GM19351 (cell line): Measurements from ENCODE around the gene EVL.
"Not testable (repeated sequence)": the region's sequence is repeated elsewhere in the genome, so short reads cannot be mapped to it uniquely, and the experiment has no call there.

Source experiments
- ATAC-seq: cut with Tn5 transposase; IDR thresholded peaks from one replicate; pipeline ENCODE4 v1.9.1; 2021; ENCODE audit warnings: mild to moderate bottlenecking, moderate library complexity; ENCODE audit not compliant: unreplicated experiment

EVL gene, protein sequence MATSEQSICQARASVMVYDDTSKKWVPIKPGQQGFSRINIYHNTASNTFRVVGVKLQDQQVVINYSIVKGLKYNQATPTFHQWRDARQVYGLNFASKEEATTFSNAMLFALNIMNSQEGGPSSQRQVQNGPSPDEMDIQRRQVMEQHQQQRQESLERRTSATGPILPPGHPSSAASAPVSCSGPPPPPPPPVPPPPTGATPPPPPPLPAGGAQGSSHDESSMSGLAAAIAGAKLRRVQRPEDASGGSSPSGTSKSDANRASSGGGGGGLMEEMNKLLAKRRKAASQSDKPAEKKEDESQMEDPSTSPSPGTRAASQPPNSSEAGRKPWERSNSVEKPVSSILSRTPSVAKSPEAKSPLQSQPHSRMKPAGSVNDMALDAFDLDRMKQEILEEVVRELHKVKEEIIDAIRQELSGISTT

DNA sequence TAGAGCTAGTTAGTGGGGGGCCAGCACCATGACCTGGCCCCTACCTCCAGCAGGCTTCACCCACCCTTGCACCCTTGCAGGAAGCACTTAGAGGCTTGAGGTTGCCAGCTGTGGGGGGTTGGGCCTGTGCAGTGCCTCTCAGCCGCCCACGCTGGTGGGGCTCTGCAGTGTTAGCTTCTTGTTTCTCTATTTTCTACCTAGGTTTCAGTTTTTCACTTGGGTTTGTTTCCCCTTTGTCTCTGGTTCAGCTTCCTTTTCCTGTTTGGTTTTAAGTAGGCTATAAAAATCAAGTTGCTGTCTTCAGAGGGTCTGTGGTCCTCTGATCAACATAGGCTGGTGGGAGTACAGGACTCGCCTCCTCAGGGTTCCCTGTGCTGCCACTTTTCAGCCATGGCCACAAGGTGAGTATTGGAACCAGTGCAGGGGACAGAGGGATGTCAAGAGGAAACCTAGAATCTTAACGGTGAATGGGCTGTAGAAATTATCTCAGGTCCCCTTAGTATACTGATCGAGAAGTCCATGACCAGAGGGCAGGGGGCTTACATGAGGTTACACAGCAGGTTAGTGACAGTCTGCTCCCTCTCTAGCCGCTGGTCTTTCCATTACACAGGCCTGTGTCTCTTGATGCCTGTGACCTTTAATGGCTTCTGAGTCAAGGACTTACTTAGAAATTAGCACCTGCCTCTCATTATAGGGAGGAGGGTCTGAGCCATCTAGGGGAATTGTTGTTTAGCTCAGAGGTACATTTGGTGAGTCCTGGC lies at the start of gene EVL:
Gene EVL, plus strand, starts transcription at position 312 of the 761 bp plus-strand sequence. Its CDS starts 79 bp downstream, at position 391.
- ATAC-seq = peak; percentile 50

DNA sequence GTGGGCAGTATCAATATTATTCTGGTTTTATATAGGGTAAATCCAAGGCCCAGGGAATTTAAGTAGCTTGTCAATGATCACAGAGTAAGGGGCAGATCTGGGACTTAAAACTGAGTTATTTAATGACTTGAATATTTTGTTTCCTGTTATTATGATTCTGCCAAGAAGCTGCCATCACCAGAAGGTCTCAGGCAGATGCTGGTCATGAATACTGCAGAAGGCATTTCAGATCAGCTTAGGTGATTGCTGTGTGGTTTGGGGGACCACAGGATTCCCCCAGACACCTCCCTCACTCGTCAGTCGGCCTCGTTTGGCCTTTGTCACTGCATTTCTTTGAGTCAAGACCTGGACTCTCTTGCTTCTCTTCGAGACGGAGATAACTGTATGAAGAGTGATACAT lies 47.7 kb upstream of the EVL start:
- no peak for ATAC-seq

DNA sequence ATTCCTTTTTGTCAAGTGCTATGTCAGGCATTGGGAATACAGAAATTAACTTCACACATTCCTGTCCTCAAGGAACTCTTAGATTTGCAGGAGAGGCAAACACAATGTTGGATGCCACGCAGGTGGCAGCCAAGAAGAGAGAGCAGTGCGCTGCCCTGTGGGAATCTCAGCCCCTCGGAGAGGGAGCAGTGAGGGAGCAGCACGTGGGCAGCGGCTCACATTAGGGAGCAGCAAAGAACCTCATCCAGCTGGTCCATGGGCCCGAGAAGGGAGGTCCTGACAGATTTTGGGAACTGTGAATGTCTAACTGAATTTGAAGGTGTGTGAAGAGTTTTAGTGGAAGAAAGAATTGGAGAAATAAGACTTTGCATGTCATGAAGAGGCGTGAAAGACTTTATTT lies 47.2 kb upstream of the EVL start:
- no peak for ATAC-seq

DNA sequence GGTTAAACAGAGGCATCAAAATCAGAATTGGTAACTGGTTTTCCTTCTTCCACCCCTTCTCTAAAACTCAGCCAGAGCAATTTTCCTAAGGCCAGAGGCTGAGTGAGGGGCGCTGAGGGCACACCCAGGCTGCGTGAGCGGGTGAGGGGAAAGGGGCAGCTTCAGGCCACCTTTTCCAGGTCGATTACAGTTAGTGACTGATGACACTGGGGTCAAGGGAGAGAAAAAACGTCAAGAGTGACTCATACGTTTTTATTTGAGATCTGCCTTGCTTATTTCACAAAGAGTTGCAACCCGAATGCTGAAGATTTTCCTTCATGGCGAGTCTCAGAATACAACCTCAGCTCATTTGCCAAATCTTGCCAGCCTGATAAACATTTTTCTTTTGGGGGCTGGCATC lies 46.7 kb upstream of the EVL start:
- no peak for ATAC-seq

DNA sequence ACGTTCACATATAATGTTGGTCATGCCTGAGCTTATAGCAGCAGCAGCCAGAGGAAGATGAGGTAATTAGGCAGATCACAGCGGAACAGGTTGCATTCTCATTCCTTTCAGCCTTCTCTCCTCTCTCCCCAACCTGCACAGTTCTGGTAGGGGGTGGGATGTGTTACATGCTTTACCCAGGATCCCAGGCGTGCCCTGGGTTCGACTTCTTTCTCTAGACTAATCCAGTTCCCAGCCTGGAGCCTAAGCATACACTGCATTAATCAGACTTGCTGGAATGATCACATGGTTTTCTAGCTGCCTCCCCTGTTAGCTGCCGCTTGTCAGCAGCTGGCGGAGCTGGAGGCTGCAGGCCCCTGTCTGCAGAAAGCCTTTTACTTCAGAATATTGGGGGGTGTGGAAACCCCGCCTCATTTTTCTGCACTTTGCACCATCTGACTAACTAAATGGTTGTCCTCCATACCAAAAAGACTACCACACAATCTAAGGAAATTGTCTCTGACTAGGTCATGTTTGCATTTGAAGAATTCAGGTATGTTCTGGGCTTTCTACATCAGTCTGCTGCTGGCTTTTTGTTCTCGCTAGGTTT lies 46.0 kb upstream of the EVL start:
- ATAC-seq = no peak

DNA sequence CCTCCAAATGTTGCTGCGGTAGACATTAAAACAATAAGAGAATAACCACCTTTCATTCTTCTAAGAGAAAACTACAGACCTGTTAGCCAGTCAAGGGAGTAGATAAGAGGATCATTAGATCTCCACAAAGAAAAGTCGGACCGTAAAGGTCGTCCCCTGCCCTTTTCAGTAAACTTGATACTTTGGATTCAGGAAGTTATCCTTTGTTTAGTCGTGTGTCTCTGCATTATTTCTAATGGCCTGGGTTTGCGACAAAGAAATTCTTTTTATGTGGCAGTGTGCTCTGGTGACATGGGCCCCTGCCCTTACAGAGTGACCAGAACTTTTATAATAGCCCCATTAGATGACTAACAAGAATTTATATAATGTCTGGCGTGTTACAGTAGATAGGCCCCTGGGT lies 44.6 kb upstream of the EVL start:
- ATAC-seq = no peak

DNA sequence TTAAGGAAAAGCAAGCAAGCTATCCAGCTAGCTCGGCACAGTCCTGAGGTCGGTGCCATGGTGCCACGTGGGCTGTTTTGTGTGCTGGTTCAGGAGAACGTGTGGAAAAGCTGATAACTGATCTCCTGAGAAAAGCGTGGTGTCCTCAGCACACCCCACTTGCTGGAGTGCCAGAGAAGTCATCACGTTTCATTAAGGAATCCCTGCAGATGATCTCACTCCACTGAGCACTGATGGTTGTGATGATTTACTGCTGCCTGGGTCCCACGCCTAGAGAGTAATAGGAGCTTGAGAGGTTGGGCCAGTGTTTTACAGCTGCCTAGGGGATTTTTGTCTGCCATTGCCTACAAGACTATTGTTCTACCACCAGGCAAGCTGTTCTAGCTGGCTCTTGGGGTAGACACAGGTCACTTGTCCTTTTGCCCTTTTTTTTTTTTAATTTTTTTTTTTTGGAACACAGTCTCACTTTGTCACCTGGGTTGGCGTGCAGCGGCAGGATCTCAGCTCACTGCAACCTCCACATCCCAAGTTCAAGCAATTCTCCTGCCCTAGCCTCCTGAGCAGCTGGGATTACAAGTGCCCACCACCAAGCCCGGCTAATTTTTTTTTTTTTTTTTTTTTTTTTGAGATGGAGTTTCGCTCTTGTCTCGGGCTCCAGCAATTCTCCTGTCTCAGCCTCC lies 42.3 kb upstream of the EVL start:
- no peak for ATAC-seq

DNA sequence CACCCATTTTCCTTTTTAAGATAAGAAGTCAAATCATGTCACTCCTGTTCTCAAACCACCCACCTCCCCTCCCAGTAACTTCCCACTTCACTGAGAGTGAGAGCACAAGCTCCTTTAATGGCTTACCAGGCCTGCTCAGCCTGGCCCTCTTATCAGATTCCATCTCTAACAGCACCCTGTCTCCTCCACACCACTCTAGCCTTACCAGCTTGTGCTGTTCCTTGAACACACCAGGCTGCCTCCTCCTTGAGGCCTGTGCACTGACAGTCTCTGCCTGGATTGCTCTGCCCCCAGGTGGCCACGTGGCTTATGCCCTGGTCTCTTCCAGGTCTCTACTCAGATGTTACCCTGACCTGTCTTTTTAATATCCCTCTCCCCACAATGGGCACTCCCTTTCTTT lies 40.1 kb upstream of the EVL start:
- peak; percentile 90 for ATAC-seq

DNA sequence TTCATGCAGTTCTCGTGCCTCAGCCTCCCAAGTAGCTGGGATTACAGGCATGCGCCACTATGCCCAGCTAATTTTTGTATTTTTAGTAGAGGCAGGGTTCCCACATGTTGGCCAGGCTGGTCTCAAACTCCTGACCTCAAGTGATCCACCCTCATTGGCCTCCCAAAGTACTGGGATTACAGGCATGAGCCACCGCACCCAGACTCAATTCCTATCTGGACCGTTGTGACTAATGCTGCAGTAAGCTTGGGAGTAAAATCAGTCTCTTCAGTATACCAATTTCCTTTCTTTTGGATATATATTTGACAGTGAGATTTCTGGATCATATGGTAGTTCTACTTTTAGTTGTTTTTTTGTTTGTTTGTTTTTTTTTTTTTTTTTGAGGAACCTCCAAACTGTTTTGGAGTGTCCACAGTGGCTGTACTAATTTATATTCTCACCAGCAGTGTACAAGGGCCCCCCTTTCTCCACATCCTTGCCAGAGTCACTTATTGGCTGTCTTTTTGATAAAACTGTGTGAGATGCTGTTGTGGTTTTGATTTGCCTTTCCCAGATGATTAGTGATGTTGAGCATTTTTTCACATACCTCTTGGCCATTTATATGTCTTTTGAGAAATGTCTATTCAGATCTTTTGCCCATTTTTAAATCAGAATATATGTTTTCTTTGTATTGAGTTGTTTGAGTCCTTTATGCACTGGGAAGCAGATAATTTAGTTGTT lies 37.3 kb upstream of the EVL start:
- no peak for ATAC-seq

DNA sequence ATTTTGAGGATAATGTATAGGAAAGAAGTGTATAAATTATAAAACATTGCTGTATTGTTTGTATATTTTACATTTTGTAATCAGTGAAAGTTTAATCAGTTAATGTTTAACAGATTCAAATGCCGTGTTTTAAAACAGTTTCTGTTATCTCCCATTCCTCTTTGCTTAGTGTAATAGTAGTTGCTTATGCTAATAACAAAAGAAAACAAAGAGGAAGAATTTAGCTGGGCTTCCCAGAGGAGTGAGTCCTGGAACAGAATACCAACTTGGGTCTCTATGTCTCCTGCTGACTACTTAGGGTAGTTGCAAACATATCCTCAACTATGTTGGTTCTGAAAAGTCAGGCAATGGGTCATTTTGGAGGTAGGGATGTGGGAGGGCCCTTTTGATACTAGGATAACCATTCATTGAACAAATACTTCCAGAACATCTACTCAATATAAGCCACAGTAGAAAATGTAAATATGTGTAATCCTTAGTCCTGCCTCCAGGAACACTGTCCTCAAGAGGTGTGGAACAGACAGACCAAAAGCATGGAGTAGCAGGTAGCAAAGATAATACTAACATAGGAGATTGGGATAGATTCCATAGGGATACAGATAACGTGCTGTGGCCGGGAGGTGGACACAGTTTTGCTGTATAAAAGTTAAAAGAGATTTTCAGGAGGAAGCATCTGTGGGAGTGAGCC lies 36.1 kb upstream of the EVL start:
- no peak for ATAC-seq

DNA sequence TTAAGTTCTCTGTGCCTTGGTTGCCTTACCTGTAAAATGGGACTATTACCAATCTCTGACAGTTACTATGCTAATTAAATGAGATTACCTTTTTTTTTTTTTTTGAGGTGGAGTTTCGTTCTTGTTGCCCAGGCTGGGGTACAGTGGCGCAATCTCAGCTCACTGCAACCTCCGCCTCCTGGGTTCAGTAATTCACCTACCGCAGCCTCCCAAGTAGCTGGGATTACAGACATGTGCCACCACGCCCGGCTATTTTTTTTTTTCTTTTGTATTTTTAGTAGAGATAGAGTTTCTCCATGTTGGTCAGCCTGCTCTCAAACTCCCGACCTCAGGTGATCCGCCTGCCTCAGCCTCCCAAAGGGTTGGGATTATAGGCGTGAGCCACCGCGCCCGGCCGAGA lies 35.2 kb upstream of the EVL start:
- ATAC-seq = not testable (repeated sequence)

DNA sequence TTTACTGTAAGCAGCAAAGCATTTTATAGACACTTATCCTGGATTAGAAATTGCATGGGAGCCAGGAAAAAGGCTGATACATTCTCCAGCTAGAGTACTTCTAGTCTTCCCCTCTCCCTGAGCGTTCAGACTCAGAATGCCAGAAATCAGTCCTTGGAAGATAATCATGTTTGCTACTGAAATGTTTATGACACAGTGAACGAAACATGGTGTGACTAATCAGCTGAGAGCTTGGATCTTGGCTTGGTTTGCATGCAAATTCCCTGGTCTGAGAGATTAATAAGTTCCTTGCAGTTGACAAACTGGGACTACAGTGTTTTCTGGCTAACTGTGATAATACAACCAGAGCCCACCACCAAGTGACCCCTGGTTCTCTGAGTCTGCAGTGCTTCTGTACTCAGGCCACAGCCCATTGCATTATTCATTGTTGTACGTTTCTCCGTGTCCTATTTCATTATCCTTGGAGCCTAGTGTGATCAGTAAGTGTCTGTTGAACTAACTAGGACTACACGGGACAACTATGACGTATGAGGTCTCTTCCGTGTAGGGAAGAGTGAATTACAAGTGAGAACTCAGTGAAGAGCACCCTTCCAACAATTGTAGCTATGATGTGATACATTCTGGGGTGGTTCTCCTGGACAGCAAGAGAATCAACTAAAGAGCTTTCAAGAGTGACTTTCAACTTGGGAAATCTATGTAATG lies 34.6 kb upstream of the EVL start:
- ATAC-seq = no peak

DNA sequence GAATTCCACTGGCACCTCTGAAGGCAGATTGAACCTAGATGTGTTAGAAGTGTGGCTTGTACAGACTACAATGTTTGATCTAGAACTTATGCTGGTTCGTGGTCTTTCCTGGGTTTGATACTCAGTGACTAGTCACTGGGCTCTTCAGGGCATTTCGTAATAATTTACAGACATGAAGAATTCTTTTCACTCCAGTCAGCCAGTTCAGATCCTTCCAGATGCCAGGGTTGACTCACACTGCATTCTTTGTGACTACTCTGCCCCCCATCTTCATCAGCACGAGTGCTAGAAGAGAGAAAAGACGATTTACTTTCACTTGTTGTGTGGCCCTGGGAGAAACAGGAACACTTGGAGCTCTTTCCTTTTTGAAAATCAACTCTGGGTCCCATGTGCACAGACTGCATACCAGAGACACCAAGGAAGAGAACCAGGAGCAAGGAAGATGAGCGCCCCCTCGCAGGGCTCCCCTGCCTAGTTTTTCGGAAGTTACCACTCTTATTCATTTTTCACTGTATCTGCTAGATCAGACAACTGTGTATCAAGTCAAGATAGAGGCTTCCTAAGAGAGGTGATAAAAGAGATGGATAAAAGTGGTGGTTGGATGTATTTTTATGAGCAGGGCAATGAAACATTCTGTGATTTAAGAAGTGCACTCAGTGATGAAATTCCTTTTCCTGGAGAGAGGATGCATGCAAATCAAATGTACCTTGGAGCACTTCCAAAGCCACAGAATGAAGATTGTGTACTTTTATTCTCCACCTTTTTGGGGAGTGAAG lies 33.5 kb upstream of the EVL start:
- ATAC-seq = no peak

DNA sequence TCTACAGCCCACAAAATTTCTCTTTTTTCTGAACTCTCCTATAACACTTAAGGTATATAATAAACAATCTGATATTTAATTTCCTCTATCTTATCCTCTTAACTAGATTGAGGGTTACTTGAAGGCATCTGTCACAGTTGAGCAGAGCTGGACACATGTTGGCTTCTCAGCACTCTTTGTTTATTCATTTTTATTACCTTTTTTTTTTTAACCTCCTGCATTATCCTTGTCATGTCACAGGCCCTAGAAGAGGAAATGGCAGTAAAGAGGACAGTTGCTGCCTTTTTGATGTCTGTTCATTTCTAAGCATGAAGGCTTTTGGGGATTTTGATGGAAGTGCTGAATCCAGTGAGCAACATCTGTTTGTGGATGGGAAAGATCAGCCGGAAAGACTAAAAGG lies 32.5 kb upstream of the EVL start:
- no peak for ATAC-seq

DNA sequence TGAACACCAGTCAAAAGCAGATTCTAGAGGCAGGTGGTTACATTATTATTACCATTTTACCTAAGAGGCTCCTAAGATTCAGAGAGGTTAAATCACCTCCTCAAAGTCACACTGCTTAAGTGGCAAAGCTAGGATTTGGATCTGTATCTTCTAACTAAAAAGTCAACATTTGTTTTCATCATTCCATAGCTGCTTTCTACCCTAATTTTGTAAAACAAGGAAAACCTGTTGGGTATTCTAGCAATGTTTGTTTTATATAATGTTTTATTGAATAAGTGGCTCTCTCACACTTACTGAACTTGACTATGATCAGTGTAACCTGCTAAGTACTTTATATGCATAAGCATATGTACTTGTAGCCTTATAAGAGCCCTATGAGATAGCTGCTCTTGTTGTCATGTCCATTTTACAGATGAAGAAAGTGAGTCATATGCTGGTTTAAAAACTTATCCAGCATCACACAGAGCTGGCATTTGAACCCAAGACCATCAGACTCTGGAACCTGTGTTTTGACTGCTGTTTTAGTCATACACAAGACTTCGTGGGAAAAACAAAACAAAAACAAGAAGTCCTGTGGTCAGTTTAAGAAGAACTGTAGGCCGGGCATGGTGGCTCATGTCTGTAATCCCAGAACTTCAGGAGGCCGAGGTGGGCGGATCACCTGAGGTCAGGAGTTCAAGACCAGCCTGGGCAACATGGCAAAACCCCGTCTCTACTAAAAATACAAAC lies 31.7 kb upstream of the EVL start:
- ATAC-seq = no peak

DNA sequence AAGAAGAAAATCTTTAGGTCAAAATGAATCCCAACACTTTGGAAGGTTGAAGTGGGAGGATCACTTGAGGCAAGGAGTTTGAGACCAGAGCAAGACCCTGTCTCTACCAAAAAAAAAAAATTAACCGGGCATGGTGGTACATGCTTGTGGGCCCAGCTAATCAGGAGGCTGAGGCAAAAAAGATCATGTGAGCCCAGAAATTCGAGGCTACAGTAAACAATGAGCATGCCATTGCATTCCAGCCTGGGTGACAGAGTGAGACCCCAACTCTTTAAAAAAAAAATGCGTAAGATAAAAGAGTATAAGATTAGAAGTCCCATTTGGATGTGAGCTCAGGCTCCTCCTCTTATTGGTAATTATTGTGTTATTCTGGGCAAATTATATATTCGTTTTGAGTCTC lies 30.8 kb upstream of the EVL start:
- ATAC-seq = no peak

DNA sequence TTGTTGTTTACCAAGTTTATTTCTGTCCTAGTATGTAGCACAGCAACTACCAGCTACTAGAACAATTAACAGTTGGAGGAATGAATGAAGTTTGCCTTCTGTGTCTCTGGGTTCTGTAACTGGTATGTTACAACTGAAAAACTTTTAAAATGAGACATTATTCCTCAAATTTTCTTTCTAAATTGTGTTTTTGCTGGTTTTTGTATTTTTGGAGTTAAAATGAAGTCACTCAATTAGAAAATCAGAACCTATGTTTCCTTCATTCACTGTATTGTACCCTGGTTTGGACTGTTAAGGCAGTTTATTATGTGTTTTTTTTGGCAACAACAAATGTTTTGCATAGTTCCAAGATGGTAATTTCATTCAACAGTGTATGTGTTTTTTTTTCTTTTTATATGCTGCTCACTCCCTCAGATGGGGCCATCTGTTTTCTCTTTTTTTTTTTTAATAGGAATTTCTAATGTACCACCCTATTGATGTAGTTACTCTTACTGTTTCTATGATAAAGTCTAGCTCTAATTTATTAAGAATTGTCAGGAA lies 30.2 kb upstream of the EVL start:
- ATAC-seq = no peak

DNA sequence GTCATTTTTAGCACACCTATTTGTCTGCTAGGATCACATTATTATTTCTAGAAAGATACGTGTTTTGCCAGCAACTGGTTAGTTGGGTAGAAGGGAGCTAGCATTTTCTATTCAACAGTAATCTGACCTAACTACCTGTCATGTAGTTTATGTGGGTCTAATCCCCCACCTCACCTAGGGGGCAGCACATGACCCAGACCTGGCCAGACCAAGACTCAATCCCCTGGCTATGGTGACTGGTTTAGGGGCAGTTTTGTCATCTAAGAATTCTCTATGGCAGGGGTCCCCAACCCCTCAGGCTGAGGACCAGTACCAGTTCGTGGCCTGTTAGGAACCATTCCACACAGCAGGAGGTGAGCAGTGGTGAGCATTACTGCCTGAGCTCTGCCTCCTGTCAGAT lies 29.5 kb upstream of the EVL start:
- no peak for ATAC-seq
